Hepatocyte (in vitro differentiated cells): ENCODE results near the gene RPL38.

Source experiments
- CTCF ChIP-seq: fragments of 200-600 bp; sonication (generic); IDR thresholded peaks from 2 replicates; pipeline ENCODE4 v1.5.1; 2016; ENCODE audit warnings: antibody characterized with exemption, mild to moderate bottlenecking; ENCODE audit not compliant: poor library complexity
- EZH2 ChIP-seq: fragments of 200-600 bp; sonication (generic); IDR thresholded peaks from 2 replicates; pipeline ENCODE4 v1.6.1; 2016; ENCODE audit warnings: antibody characterized with exemption, mild to moderate bottlenecking, borderline replicate concordance
- EZH2phosphoT487 ChIP-seq: fragments of 200-600 bp; sonication (generic); IDR thresholded peaks from one replicate; pipeline ENCODE4 v1.6.1; 2018; ENCODE audit warnings: antibody characterized with exemption, mild to moderate bottlenecking, low read depth, moderate library complexity; ENCODE audit not compliant: unreplicated experiment, severe bottlenecking

DNA sequence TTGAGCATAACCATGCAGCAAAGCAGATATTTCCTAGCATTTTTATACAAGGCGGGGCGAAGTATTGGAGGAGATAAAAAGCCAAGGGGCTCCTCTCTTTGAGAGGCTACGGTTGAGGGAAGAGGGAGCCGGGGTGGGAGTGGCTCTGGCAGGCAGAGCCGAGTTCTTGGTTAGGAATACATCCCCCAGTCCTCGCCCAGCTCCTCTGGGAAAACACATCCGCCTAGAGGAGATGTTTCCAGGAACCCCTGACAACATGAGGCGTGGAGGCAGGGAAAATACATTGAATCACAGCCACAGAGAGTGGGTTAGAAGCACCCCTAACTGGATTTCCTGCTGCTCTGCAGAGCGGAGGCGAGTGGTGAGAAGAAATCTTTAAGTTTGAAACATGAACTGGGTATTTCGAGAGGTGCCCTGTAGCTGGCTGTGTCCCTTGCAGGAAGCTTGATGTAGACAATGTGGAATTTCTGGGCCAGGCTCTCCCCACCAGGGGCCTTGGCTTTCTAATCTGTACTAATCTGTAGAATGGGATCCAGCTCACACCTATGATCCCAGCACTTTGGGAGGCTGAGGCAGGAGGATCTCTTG lies 37.2 kb downstream of the RPL38 start:
- TF ChIP-seq EZH2 (no peak), CTCF (no peak), EZH2phosphoT487 (no peak)
